Right hindlimb (tissue), 1 donor: ENCODE measurements around the gene SMYD3.
"Not testable (repeated sequence)": the region's sequence is repeated elsewhere in the genome, so short reads cannot be mapped to it uniquely, and the experiment has no call there.

Source experiments
- DNase-seq: peaks from one replicate; pipeline ENCODE4 v3.0.0-alpha.2; 2018

Gene SMYD3

DNA sequence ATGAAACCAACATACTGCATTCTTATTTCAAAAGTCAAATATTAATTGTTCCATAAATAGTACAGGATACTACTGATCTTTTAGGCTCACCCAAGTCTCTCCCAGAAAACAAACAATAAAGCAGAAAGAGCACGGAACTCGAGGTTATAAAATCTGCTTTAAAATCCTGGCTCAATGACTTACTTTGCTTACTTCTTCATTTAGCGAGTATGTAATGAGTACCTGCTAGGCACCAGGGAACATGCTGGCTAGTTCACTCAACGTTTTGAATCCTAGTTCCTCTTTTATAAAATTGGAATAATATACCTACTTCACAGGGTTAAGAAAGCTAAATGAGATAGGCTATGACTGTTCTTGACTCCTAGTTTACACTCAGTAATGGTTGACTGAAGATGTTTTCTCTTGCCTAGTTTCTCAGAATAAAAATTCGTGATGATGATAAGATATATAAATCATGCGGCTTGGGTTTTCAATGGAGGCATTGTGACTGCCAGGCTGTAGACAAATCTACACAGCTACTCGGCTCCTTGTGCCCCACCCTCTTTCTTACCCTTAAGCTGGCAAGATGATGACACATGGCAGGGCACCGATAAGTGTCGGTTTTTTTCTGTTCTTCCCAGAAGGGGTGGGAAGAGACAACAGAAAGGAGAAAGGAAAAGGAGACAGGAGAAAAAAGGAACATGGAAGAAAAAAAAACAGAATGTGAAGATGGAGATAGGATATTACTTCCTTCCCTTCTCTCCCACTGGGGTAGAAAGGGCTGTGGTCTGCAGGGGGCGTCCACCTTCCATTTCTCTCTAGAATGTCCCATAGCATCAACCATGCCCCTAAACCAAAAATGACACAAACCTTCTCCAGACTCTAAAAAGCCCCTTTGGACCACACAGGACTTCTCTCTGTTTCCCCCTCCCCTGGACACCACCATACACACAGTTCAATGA, 507.1 kb downstream of the SMYD3 start:
- no peak for DNase-seq

- no peak for DNase-seq
Observed at GRCh38 chr1:245997471-245998258, 509.4 kb downstream of the SMYD3 start.

DNA sequence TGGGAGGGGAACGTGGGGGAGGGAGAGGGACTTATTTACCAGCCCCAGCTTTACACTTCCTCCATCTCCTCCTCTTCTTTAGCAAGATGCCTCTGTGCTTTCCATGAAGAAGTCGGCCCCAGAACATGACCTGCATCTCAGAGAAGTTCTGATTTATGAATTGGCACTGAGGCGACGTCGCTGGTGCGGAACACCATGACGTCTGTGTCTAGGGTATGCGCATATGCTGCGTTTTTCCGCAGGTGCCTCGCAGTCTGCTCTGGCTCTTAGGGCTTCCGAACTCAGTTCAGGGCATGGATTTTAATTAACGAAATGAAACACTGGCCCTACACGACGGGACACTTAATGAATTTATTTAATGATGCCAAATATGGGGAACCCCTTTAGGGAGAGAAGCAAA, 510.3 kb downstream of the SMYD3 start:
- no peak for DNase-seq

DNA sequence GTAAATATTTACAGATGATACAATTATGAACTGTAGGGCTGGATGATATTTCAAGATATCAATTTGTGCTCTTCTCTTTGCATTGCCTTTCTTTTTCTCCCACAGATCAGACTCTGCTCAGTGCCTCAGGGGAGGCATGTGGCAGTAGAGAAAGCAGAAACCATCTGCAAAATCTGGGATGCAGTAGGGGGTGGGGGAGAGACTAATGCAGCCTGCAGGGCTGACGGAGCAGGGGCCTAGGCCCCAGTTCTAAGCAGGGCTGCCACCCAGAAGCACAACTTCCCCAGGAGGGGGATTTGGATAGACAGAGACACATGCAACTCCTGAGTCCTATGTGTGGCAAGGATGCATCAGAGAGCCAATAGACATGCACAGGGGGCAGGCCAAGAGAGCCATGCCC, 511.6 kb downstream of the SMYD3 start:
- no peak for DNase-seq

DNA sequence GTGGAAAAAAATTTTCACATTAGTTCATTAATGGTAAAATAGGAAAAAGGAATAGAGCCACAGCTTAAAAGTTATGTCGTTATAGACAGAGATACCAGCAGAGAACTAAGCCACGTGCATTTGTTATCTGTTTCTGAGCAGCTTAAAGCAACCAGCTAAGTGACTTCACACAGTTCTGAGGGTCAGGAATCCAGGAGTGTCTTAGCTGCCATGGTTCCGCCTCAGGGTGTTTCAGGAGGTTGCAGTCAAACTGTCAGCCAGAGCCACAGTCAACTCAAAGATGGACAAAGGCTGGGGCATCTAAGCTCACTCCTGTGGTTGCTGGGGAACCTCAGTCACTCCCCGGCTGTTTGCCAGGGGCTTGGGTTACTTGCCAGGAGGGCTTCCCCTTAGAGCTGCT, 515.8 kb downstream of the SMYD3 start:
- DNase-seq = no peak

DNA sequence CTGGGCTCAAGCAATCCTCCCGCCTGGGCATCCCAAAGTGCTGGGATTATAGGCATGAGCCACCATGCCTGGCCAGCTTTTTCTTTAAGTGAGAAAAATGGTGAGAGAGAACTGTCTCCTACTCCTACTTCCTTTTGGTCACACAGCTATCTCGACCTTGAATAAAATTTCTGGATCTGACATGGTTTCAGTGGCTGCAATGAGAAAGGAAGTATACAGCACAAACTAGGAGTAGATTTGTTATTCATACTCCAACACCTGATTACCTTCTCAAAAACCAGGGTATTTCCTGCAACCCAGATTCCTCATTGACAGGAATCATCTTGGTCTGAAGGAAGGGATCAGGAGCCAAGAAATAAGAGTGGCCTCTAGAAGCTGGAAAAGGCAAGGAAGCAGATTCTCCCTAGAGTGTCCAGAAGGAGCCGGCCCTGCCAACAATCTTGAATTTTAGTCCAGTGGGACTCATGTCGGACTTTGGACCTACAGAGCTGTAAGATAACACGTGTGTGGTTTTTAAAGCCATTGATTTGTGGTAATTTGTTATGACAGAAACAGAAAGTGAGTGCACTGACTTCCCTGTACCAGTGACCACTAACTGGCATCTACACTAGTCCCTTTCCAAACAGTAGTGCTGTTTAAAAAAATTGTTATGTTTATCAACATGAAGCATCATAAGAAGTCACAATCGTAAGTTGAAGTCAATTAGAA, 516.6 kb downstream of the SMYD3 start:
- DNase-seq = no peak

- no peak for DNase-seq
Observed at GRCh38 chr1:245988393-245989078, 518.5 kb downstream of the SMYD3 start.

DNA sequence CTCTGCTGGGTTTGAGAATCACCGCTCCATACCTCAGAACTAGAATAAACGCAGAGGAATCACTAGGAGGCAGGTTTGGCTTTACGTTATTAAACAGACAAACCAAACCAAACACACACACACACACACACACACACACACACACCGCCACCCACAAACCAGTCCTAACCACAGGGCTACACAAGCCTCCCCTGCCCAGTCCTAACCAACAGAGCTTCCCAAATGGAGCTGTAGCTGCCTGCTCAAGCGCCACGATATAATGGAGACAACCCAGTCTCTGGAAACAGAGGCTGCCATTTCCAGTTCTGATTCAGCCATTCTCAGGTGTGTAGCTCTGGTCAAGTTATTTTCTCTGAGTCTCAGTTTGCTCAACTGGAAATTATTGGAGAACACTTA, 519.1 kb downstream of the SMYD3 start:
- DNase-seq = no peak

- no peak for DNase-seq
Observed at GRCh38 chr1:245987577-245987976, 519.5 kb downstream of the SMYD3 start.

GRCh38 chr1:245987219-245987545, 519.9 kb downstream of the SMYD3 start:
- no peak for DNase-seq

- no peak for DNase-seq
Observed at GRCh38 chr1:245986404-245987218, 520.5 kb downstream of the SMYD3 start.

GRCh38 chr1:245984390-245985155, 522.5 kb downstream of the SMYD3 start:
- DNase-seq = no peak

- no peak for DNase-seq
Observed at GRCh38 chr1:245983294-245983967, 523.6 kb downstream of the SMYD3 start.

DNA sequence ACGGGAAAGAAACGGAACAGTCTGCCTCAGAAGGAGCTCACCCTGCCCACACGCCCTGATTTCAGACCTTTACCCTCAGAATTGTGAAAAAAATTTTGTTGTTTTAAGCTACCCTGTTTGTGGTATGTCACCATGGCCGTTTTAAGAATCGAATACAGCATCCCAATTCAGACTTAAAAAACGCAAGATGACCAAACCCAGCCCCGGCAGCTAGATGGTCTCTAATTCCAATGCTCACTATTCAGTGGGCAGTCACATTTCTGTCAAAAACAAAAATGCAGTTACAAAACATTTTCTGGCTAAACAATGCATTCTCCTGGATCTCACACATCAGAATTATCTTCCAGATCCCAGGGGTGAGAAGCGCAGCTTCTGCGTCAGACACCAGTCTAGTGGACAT, 527.5 kb downstream of the SMYD3 start:
- no peak for DNase-seq

GRCh38 chr1:245978915-245979314, 528.2 kb downstream of the SMYD3 start:
- no peak for DNase-seq

DNA sequence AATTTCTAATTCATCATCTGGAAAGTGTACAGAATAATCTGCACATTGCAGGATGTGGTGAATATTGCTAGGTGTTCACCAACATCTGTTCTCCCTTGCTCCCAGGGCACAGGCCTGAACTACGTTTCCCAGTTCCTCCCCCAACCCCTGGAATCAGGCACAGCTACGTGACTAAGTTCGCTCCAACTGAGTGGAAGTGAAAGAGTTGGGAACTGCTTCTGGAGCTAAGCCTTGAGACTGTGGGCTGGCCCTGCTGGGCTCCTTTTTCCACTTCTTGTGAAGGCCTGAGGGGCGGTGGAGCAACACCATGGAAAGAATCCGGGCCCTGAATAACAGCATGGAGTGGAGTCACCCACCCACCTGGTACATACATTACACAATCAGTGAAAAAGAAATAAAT, 534.6 kb downstream of the SMYD3 start:
- no peak for DNase-seq

- DNase-seq = no peak
Observed at GRCh38 chr1:245971711-245972085, 535.4 kb downstream of the SMYD3 start.

DNA sequence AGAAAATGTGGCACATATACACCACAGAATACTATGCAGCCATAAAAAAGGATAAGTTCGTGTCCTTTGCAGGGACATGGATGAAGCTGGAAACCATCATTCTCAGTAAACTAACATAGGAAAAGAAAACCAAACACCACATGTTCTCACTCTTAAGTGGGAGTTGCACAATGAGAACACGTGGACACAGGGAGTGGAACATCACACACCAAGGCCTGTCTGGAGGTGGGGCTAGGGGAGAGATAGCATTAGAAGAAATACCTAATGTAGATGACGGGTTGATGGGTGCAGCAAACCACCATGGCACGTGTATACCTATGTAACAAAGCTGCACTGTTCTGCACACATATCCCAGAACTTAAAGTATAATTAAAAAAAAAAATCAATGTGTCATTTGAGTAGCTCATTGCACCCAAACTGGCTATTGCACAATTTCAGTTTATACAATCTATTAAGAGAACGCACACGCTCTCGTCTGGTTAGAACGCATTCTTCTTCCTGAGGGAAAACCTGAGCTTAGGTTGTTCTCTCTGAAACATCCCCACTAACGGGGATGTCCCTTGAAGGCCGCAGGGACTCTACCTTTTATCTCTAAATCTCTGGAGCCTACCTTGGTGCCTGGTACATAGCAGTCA, 535.9 kb downstream of the SMYD3 start:
- DNase-seq = not testable (repeated sequence)

DNA sequence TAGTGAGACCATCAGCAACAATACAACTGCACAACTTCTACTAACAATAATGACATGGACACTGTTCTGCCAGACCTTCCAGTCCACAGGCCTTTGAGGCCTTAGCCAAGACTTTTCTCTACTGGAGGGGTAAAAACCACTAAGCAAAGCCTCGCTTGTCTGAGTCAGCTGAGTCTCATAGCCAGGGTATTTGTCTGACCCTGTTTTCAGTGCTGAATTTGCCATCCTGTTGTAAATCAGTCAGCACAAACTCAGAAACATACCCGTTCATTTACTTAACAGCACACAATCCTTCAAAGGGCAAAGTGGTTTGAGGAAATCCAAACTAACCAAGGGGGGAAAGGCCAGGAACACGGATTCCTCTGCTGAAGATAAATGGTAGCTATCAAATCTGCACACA, 537.8 kb downstream of the SMYD3 start:
- no peak for DNase-seq

DNA sequence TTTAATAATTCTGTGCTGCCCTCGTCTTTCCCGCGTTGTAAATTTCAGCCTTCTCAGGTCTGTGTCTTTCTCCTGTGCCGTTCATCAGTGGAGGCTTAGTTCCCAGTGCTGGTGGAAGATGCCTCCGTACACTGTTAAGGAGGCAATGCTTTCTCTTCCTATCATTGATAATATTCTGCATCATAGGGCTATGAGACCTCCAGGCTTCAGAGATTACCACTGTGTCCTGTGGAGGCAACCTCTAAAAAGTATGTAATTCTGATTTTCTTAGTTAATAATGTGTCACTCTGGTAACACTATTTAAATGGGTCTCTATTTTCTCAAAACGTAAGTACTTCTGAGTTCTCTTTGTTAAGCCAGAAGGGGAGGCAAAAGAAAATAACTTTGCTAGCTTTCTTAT, 538.3 kb downstream of the SMYD3 start:
- DNase-seq = no peak
